Bronchus fibroblast of lung (primary cell): ENCODE results near the gene IGFN1. TPM values are rescaled to one million over a fixed set of nuclear protein-coding genes. Genes with fewer than 3 reads are reported as not detected.

Source experiments
- total RNA-seq: library from RNA; depleted of rRNA; stranded (reverse); fragments of >200 nt; gene quantifications from 2 replicates; pipeline ENCODE4 v1.2.3, GENCODE V29; 2015

IGFN1 gene
- not detected in 2 replicates for total RNA-seq

GRCh38 chr1:201190624-201191051, at the start of gene IGFN1:
IGFN1 (plus strand) TSS chr1:201190824; CDS start chr1:201193294, 2,470 bp downstream.

GRCh38 chr1:201154389-201155165, 36.0 kb upstream of the IGFN1 start, which contains the start of gene TMEM9:
TMEM9 (minus strand) TSS chr1:201154474; CDS start chr1:201153923, 551 bp downstream.

Other genes with a start within 250 kb of the IGFN1 start
- 3.0 and 3.3 TPM in 2 replicates for gene KIF21B, start 167.1 kb upstream of the IGFN1 start, total RNA-seq
- gene CACNA1S, start 78.4 kb upstream of the IGFN1 start, total RNA-seq, result not detected in 2 replicates
- gene ASCL5, start 63.6 kb upstream of the IGFN1 start, total RNA-seq, result under 0.01 TPM in 1 of 2 replicates, not detected in the other
- gene TMEM9, start 36.4 kb upstream of the IGFN1 start, total RNA-seq, result 78.0 and 80.6 TPM in 2 replicates
- under 0.01 TPM in 1 of 2 replicates, not detected in the other for gene PKP1, start 92.7 kb downstream of the IGFN1 start, total RNA-seq
- gene TNNT2, start 186.9 kb downstream of the IGFN1 start, total RNA-seq, result not detected in 2 replicates
- not detected in 2 replicates for gene LAD1, start 208.5 kb downstream of the IGFN1 start, total RNA-seq
- gene TNNI1, start 230.9 kb downstream of the IGFN1 start, total RNA-seq, result not detected in 2 replicates